Hematopoietic multipotent progenitor cell treated with erythropoietin and hydrocortisone succinate and interleukin-3 and kit ligand, for 17 days (in vitro differentiated cells): Measurements from ENCODE around the gene DLX2.

Experiments
- DNase-seq: peaks from one replicate; pipeline ENCODE4 v3.0.0-alpha.2; 2015; ENCODE audit warnings: low spot score

The DLX2 gene

GRCh38 chr2:172094294-172095145, 8.2 kb downstream of the DLX2 start:
- DNase-seq, result no peak

DNA sequence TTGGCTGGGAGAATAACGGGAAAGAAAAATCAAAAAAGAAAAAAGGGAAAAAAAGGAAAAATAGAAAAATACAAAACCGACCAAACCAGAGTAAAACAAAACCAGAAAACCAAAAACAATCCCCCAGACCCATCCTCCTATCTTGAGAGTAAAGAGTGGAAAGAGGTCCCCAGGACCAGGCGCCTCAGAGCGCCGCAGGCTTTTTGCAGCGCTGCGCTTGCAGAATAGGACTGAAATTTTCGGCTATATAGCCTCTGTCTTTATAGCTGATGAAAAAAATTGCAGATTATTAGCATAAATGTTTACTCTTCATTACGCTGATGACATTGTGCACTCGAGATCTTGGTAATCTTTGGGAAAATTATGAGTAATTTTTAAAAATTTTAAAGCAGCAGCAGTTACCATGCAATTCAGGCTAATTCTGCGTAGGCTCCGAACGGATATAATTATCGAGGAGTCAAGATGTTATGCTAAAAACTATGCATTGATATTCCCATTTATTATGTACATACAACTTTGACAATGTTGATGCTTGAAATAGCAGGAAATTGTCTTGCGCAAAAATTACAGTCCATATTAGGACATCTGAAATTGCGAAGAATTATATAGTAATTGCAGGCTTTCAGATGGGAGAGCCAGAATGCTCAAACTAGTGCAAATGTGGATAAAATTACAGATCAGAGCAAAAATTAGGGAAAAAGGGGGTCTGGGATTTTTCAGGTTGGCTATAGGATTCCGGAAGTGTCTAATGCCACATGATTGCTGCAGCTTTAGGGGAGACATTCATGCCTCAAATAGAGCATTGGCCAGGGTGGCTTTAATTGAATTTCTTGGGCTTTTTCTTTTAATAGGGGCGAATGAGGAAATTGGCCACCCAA, 9.0 kb downstream of the DLX2 start:
- DNase-seq, result no peak

- no peak for DNase-seq
Observed at GRCh38 chr2:172092716-172093415, 9.8 kb downstream of the DLX2 start.

DNA sequence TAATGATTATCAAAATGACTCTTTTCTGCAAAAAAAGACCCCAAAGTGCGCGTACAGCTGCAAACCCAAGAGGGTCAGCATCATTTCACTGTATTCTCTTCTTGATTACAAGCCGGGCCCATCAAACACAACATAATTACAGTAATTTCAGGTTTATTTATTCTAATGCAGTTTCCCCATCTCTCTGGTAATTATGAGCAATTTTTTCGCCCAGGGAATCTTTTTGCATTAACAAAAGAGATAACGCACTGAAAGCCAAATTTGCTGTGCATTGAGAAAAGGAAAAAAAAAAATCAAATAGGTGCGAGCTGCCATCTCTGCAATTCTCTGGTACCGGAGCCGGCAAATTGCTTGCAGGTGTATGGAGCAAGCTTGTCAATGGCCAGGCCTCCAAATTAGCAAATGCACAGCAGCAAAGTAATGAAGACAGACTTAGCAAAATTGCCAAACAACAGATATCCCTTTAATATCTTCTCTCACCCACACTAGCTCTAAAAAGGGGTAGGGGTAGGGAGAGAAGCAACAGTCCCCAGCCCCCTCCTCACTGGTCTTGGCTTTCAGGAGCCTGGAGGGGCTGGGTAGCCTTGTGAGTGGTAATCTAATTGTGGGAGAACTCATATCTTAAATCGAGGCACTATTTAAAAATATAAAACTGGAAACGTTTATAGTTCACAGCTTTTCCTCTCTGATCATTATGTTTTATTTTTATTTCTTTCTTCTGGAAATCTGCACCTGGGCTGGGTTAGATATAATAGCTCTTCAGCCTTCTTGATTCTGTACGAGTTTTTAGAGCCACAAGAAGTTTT, 10.7 kb downstream of the DLX2 start:
- DNase-seq, result no peak

DNA sequence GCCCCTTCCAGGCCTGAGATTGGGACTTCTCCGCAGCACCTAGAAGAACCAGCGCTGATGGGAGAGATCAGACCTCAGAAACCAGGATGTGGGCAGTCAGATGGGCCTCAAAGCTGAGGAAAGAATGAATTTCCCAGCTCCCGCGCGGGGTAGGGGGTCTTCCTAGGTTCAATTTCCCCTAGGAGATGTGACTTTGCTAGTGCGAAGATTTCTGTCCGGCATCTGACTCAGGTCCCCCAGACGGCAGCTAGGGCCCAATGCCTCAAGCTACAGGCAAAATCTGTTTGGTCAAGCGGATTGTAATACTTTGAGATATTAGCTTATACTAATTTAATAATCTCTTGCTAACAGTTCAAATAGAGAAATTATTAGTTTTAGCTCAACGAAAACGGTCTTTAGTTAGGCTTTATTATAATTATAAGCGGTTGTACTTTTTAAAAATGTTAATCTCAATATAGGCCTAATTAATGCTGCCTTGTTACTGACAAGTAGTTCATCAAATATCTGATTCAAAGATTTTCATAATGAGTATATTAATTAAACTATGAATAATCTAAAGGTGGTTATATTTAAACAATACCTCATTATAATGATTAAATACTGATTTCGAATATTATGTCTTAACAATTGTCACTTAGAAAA, 11.6 kb downstream of the DLX2 start:
- DNase-seq, result no peak

- DNase-seq, result no peak
Observed at GRCh38 chr2:172090044-172090961, 12.4 kb downstream of the DLX2 start.

GRCh38 chr2:172089633-172090032, 13.1 kb downstream of the DLX2 start:
- DNase-seq, result no peak

DNA sequence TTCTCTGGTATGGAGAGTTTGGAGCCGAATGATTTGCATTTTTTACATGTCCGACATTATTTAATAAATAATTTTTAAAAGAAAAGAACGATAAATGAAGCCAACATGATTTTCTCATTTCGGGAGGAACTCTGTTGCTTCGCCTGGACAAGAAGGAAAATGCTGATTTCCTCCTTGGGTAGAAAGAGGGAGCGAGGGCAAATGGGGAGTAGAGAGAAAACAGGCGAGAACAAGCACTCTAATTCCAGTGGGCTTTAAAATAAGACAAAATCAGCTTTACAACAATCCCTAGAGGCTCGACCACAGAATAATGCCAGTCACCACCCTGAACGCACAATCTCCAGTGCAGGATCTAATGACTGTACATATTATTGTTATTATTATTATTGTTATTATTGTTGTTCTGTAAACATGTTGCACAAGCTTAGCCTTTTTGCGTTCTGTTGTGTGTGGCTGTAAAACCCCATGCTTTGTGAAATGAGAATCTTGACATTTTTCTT, 13.6 kb downstream of the DLX2 start:
- DNase-seq, result no peak

- DNase-seq, result no peak
Observed at GRCh38 chr2:172088245-172089004, 14.3 kb downstream of the DLX2 start.

DNA sequence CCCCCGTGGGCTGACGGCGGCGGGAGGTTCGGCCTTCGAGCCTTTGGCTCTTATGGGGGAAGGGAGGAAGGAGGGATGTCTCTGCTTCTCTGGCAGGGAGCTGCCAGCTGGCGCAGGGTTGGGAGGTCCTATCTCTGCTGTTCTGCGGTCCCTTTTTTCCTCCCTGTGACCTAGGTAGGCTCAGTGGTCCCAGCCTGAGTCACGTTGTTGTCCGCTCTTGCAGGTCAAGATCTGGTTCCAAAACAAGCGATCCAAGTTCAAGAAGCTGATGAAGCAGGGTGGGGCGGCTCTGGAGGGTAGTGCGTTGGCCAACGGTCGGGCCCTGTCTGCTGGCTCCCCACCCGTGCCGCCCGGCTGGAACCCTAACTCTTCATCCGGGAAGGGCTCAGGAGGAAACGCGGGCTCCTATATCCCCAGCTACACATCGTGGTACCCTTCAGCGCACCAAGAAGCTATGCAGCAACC, 14.9 kb downstream of the DLX2 start:
- no peak for DNase-seq

GRCh38 chr2:172087207-172087779, 15.4 kb downstream of the DLX2 start:
- DNase-seq, result no peak

DNA sequence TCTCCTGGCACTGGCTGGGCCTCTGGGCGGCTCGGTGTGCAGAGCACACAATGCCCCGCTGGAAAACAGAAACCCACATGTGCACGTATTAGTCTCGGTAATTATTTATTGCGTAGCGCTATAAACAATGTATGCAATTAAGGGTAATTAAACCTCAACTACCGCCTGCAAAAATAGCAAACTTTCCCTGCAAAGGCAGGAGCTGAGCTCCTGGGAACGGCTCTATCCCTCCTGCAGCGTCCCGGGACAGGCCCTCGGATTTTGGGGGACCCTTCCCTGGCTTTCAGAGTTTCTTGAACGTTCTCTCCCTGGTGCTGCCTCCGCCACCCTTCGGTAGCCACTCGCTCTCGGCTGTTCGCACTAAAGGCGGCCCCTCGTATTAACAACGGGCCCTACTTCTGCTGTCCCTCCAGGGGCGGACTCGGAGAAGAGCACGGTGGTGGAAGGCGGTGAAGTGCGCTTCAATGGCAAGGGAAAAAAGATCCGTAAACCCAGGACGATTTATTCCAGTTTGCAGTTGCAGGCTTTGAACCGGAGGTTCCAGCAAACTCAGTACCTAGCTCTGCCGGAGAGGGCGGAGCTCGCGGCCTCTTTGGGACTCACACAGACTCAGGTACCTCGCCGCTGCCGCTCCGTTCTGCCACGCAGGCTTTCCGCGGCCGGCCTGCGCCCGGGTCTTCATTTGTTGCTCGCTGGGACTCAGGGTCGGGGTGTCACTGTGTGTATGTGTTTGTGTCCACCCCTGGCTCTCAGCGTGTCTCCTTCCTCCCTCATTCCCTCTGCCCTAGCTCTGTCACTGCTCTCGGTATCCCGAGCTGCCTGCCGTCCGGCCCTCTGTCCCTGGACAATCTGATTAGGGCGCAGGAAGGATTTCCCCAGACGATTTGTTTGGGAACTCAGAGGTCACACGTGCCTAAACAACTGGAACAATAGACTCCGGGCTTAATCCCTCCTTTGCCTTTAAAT, 16.2 kb downstream of the DLX2 start:
- DNase-seq, result peak; percentile 28

DNA sequence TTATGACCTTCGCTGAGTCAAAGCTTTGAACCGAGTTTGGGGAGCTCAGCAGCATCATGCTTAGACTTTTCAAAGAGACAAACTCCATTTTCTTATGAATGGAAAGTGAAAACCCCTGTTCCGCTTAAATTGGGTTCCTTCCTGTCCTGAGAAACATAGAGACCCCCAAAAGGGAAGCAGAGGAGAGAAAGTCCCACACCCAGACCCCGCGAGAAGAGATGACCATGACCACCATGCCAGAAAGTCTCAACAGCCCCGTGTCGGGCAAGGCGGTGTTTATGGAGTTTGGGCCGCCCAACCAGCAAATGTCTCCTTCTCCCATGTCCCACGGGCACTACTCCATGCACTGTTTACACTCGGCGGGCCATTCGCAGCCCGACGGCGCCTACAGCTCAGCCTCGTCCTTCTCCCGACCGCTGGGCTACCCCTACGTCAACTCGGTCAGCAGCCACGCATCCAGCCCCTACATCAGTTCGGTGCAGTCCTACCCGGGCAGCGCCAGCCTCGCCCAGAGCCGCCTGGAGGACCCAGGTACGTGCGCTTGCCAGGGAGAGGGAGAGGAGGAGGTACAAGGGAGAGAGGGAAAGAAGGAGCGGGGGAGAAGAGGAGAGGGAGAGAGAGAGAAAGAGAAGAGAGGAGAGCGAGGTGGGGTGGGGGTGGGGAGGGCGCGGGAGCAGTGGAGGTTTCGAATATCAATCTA, 17.1 kb downstream of the DLX2 start, which contains the start of gene DLX1:
DLX1 (plus strand) TSS at position 48 of the 700 bp plus-strand sequence; CDS start at position 219, 171 bp downstream.
- DNase-seq, result no peak

DNA sequence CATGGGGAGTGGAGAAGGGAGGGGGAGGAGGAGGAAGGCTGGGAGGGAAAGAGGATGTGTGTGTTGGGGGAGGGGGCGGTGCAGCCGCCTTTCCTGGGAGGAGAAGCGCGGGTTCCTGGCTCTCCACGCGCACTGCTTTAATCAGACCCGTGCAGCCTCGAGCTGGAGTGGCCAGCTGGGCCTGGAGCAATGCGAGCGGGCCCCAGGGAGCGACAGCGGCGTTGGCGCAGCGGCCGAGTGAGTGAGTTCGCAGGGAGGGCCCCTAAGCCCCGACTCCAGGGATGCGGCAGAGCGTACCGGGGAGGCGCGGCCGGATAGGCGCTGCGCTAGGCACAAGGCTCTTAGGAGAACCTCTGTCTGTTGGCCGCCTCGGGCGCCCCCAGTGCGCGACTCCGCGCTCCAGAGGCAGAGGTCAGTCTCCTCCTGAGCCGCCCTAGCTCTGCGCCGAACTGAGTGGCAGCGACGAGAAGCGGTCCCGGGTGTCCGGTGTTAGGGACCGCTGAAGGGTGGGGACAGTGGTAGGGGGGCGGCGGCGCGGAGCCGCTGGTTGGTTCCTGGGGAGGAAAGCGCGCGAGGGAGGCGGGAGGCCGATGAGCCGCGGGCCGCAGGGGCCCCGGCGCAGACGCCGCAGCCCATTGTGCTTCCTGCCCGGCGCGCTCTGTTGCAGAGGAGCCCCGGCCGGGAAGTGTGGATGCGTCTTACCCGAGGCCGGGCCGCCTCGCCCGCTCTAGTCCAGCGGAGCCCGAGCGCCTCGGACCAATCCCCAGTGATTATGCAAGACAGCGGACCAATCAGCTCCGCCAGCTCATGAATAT, 17.8 kb downstream of the DLX2 start:
- DNase-seq, result peak; percentile 56

- no peak for DNase-seq
Observed at GRCh38 chr2:172084395-172084644, 18.4 kb downstream of the DLX2 start.
